ENCODE measurements around the gene ARHGEF2.
"Not testable (repeated sequence)": the region's sequence is repeated elsewhere in the genome, so short reads cannot be mapped to it uniquely, and the experiment has no call there.

ARHGEF2 gene

DNA sequence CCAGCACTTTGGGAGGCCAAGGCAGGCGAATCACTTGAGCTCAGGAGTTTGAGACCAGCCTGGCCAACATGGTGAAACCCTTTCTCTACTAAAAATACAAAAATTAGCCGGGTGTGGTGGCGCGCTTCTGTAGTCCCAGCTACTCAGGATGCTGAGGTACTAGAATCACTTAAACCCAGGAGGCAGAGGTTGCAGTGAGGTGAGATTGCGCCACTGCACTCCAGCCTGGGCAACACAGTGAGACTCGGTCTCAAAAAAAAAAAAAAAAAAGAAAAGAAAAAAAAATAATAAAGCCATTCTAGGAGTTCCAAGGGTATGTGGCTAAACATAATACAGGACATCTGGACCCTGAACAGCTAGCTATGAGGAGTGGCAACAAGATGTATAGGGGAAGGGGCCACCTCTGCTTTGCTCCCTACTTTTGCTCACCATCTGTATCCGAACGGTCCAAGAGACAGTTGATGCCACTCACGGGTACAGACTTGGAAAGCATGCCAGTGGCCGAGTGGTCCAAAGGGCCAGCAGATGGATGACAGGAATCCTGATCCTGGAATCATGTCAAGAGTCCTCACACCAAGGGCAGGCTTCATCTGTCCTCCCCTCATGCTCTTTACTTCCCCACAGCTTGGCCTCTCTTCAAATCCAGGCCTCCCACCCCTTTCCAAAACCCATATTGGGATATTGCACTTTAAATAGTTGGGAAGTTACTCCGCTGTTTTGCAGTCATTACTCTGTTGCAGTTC lies 6.7 kb upstream of the ARHGEF2 start:
- DNase-seq (ENCODE audit: low read depth in 1 of 2, low spot score in 1 of 2); H3K4me3 ChIP-seq (replicated peaks; ENCODE audit: insufficient read depth, low read length); H3K27ac ChIP-seq (replicated peaks); H3K27me3 ChIP-seq (ENCODE audit: insufficient read depth, poor library complexity, severe bottlenecking): not testable (repeated sequence)

DNA sequence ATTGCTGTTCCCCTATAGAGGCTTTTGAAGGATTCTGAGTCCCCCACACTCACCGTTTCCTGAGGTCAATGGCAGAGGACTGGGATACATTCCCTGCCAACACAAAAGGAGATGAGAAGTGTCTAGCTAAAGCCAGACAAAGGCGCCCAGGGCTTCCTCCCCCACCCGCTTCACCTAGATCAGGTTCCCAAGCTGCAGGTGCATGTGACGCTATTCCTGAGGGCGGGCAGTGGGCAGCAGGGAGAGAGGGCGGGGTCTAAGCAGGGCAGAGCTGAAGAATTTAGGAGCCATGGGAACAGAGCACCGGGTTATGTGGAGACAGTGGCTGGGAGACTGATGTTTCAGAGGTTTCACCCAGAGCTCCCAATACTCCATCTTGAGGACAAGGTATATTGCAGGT lies 6.0 kb upstream of the ARHGEF2 start:
- Histone ChIP-seq H3K4me3 (replicated peaks; ENCODE audit: insufficient read depth, low read length) (no peak overlapping the region), H3K27me3 (ENCODE audit: insufficient read depth, poor library complexity, severe bottlenecking) (no peaks in the 10 kb centered on the region), H3K27ac (replicated peaks) (no peak overlapping the region)
- no peak for TF ChIP-seq SPI1 (IDR thresholded peaks at IDR 0.05; ENCODE audit: borderline replicate concordance, low read depth)
- no peak for TF ChIP-seq GABPA (IDR thresholded peaks at IDR 0.05; ENCODE audit: low read depth)
- TF ChIP-seq, protein P1, sequence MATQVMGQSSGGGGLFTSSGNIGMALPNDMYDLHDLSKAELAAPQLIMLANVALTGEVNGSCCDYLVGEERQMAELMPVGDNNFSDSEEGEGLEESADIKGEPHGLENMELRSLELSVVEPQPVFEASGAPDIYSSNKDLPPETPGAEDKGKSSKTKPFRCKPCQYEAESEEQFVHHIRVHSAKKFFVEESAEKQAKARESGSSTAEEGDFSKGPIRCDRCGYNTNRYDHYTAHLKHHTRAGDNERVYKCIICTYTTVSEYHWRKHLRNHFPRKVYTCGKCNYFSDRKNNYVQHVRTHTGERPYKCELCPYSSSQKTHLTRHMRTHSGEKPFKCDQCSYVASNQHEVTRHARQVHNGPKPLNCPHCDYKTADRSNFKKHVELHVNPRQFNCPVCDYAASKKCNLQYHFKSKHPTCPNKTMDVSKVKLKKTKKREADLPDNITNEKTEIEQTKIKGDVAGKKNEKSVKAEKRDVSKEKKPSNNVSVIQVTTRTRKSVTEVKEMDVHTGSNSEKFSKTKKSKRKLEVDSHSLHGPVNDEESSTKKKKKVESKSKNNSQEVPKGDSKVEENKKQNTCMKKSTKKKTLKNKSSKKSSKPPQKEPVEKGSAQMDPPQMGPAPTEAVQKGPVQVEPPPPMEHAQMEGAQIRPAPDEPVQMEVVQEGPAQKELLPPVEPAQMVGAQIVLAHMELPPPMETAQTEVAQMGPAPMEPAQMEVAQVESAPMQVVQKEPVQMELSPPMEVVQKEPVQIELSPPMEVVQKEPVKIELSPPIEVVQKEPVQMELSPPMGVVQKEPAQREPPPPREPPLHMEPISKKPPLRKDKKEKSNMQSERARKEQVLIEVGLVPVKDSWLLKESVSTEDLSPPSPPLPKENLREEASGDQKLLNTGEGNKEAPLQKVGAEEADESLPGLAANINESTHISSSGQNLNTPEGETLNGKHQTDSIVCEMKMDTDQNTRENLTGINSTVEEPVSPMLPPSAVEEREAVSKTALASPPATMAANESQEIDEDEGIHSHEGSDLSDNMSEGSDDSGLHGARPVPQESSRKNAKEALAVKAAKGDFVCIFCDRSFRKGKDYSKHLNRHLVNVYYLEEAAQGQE (IDR thresholded peaks at IDR 0.05; ENCODE audit: insufficient replicate concordance, low read depth), result no peak
- TF ChIP-seq, protein P2, sequence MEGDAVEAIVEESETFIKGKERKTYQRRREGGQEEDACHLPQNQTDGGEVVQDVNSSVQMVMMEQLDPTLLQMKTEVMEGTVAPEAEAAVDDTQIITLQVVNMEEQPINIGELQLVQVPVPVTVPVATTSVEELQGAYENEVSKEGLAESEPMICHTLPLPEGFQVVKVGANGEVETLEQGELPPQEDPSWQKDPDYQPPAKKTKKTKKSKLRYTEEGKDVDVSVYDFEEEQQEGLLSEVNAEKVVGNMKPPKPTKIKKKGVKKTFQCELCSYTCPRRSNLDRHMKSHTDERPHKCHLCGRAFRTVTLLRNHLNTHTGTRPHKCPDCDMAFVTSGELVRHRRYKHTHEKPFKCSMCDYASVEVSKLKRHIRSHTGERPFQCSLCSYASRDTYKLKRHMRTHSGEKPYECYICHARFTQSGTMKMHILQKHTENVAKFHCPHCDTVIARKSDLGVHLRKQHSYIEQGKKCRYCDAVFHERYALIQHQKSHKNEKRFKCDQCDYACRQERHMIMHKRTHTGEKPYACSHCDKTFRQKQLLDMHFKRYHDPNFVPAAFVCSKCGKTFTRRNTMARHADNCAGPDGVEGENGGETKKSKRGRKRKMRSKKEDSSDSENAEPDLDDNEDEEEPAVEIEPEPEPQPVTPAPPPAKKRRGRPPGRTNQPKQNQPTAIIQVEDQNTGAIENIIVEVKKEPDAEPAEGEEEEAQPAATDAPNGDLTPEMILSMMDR (IDR thresholded peaks at IDR 0.05; ENCODE audit: insufficient read depth, low read length), result no peak
- no peak for TF ChIP-seq POLR2AphosphoS5 (IDR thresholded peaks at IDR 0.05; ENCODE audit: low read depth)
- DNase-seq (ENCODE audit: low read depth in 1 of 2, low spot score in 1 of 2), result no peak

DNA sequence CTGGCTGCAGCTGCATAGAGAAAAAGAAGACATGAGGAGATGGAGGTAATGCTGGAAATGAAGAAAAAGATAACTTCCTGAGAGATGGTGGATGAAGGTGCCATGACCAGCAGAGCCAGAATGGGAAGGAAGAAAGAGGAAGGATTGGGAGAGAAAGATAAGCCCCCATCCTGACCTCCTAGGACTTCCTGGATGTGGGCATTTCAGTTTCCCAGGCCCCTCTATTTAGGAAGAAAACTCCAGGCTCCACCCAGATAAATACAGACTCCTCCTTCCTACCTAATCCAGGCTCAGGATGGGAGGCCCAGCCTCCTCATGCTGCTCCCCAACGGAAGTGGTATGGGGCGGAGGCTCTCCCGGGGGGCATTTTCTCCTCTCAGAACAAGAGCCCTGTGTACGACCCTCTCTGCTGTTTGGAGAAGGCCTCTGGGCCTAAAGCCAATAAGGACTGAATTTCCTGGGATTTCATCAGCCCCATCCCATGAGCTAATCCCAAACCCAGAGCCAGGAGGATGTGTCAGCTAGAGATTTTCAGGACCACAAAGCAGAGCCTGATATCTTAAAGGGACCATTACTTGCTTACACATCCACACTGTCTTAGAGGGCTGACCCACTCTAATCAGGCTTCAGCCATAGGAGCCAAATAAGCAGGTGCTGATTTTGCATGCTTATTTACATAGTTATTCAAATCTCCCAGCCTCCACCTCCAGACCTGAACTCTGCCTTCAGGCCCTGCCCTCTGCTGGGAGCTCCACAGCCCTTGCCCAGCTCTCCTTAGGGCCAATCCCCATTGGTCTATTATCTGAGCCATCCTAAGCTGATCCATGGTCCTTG lies 5.1 kb upstream of the ARHGEF2 start:
- Histone ChIP-seq H3K27me3 (ENCODE audit: insufficient read depth, poor library complexity, severe bottlenecking) (no peaks in the 10 kb centered on the region), H3K4me3 (replicated peaks; ENCODE audit: insufficient read depth, low read length) (no peak overlapping the region), H3K27ac (replicated peaks) (no peak overlapping the region)
- TF ChIP-seq, protein P1 (IDR thresholded peaks at IDR 0.05; ENCODE audit: insufficient replicate concordance, low read depth), result no peak
- no peak for TF ChIP-seq GABPA (IDR thresholded peaks at IDR 0.05; ENCODE audit: low read depth)
- TF ChIP-seq POLR2AphosphoS5 (IDR thresholded peaks at IDR 0.05; ENCODE audit: low read depth), result no peak
- TF ChIP-seq SPI1 (IDR thresholded peaks at IDR 0.05; ENCODE audit: borderline replicate concordance, low read depth), result no peak
- TF ChIP-seq, protein P2 (IDR thresholded peaks at IDR 0.05; ENCODE audit: insufficient read depth, low read length), result no peak
- DNase-seq (ENCODE audit: low read depth in 1 of 2, low spot score in 1 of 2), result no peak

DNA sequence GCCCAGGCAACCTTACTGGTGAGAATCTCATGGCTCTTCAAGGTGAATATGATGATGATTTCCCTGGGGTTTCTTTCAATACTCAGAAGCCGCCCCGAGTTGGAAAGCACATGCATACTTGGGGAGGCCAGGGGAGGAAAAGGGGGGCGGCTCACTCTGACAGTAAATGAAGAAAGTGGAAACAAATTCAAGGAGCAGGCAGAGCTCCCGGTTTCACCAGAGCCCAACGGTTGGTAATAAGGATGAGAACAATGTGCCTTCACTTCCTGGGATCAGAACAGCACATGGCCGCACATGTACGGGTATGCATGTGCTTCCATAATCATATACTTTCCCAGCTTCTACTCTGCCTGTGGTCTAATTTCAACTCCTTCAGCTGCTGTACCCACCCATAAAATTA lies 3.8 kb upstream of the ARHGEF2 start:
- Histone ChIP-seq H3K27me3 (ENCODE audit: insufficient read depth, poor library complexity, severe bottlenecking) (no peaks in the 10 kb centered on the region), H3K27ac (replicated peaks) (no peak overlapping the region), H3K4me3 (replicated peaks; ENCODE audit: insufficient read depth, low read length) (no peak overlapping the region)
- no peak for TF ChIP-seq SPI1 (IDR thresholded peaks at IDR 0.05; ENCODE audit: borderline replicate concordance, low read depth)
- TF ChIP-seq GABPA (IDR thresholded peaks at IDR 0.05; ENCODE audit: low read depth), result no peak
- TF ChIP-seq POLR2AphosphoS5 (IDR thresholded peaks at IDR 0.05; ENCODE audit: low read depth), result no peak
- TF ChIP-seq, protein P2 (IDR thresholded peaks at IDR 0.05; ENCODE audit: insufficient read depth, low read length), result no peak
- TF ChIP-seq, protein P1 (IDR thresholded peaks at IDR 0.05; ENCODE audit: insufficient replicate concordance, low read depth), result no peak
- no peak for DNase-seq (ENCODE audit: low read depth in 1 of 2, low spot score in 1 of 2)
